SK-N-SH (cell line): Measurements from ENCODE around the gene FHOD3. TPM values are rescaled to one million over a fixed set of nuclear protein-coding genes. Genes with fewer than 3 reads are reported as not detected.
A peak's percentile ranks its signal among the peaks of the same experiment; 100 is the strongest.

ENCODE experiments used
- CTCF ChIA-PET: fragments of 300-600, 350-600 bp; formaldehyde crosslinking; extraction: SDS; loops from one replicate; lab custom pipeline; 2021; lab: Yijun Ruan, JAX
- POLR2A ChIA-PET: fragments of 350-600 bp; sonication (Branson Sonifier 250); formaldehyde crosslinking; extraction: SDS; loops from one replicate; lab custom pipeline; 2020; ENCODE audit warnings: antibody characterized with exemption, inconsistent platforms; lab: Yijun Ruan, JAX
- DNase-seq: peaks from one replicate; pipeline ENCODE4 v3.0.0; 2012
- H2AFZ ChIP-seq: fragments of 200-600 bp; sonication (generic); 2 replicates; pipeline ENCODE4 v1.8.1; 2016; ENCODE audit warnings: antibody characterized with exemption, mild to moderate bottlenecking, low read depth
- H3F3A ChIP-seq: fragments of 200-600 bp; sonication (generic); replicated peaks from 2 replicates; pipeline ENCODE3; 2016; ENCODE audit warnings: antibody characterized with exemption, mild to moderate bottlenecking; ENCODE audit not compliant: insufficient read depth
- H3K27ac ChIP-seq, 2 experiments: fragments of 200-500 bp in 1 of 2; fragments of 200-600 bp in 1 of 2; sonication (Bioruptor generic) in 1 of 2; sonication (generic), shearing (Covaris generic) in 1 of 2; 2 replicates each; pipeline versions ENCODE4 v1.5.1 to v1.6.1; 2014 to 2016; ENCODE audit warnings: low read depth in 2 of 2, inconsistent platforms in 1 of 2, low read length in 1 of 2, mild to moderate bottlenecking in 1 of 2, mixed read lengths in 1 of 2
- H3K27me3 ChIP-seq: fragments of 200-600 bp; sonication (generic), shearing (Covaris generic); 2 replicates; pipeline ENCODE4 v1.6.1; 2016; ENCODE audit warnings: mixed run types; ENCODE audit not compliant: insufficient read depth
- H3K36me3 ChIP-seq, 2 experiments: fragments of 200-500 bp in 1 of 2; fragments of 200-600 bp in 1 of 2; sonication (Bioruptor generic) in 1 of 2; sonication (generic) in 1 of 2; replicated peaks in 1 of 2; 2 replicates each; pipeline versions ENCODE3 to v1.5.1; 2014 to 2016; ENCODE audit warnings: low read length in 1 of 2, mild to moderate bottlenecking in 1 of 2; ENCODE audit not compliant: insufficient read depth in 2 of 2, control insufficient read depth in 1 of 2
- H3K4me1 ChIP-seq, 2 experiments: fragments of 200-500 bp in 1 of 2; fragments of 200-600 bp in 1 of 2; sonication (Bioruptor generic) in 1 of 2; sonication (generic), shearing (Covaris generic) in 1 of 2; 2 replicates each; pipeline versions ENCODE4 v1.5.1 to v1.6.1; 2014 to 2016; ENCODE audit warnings: low read depth in 1 of 2, low read length in 1 of 2, mixed run types in 1 of 2; ENCODE audit not compliant: insufficient read depth in 2 of 2, control insufficient read depth in 1 of 2
- H3K4me2 ChIP-seq: fragments of 200-600 bp; sonication (generic), shearing (Covaris generic); 2 replicates; pipeline ENCODE4 v1.6.1; 2017; ENCODE audit warnings: mixed run types
- H3K4me3 ChIP-seq, 2 experiments: fragments of 200-500 bp in 1 of 2; fragments of 200-600 bp in 1 of 2; sonication (Bioruptor generic) in 1 of 2; sonication (generic), shearing (Covaris generic) in 1 of 2; 2 replicates each; pipeline versions ENCODE4 v1.5.1 to v1.8.1; 2014 to 2016; ENCODE audit warnings: low read depth in 2 of 2, inconsistent platforms in 1 of 2, low read length in 1 of 2, mild to moderate bottlenecking in 1 of 2, mixed read lengths in 1 of 2, moderate library complexity in 1 of 2
- H3K79me2 ChIP-seq: fragments of 200-600 bp; sonication (generic); 2 replicates; pipeline ENCODE4 v1.8.1; 2017; ENCODE audit warnings: mild to moderate bottlenecking; ENCODE audit not compliant: insufficient read depth
- H3K9ac ChIP-seq: fragments of 200-600 bp; sonication (generic); 2 replicates; pipeline ENCODE4 v1.6.1; 2017; ENCODE audit warnings: mixed run types
- H3K9me2 ChIP-seq: fragments of 200-600 bp; sonication (generic); 2 replicates; pipeline ENCODE4 v1.6.1; 2017; ENCODE audit warnings: mixed run types
- H3K9me3 ChIP-seq: fragments of 200-600 bp; sonication (generic); 2 replicates; pipeline ENCODE4 v1.6.1; 2017; ENCODE audit warnings: mixed run types, mild to moderate bottlenecking, moderate library complexity
- H4K20me1 ChIP-seq: fragments of 200-600 bp; sonication (generic); 2 replicates; pipeline ENCODE4 v1.6.1; 2017; ENCODE audit warnings: mild to moderate bottlenecking, mixed run types; ENCODE audit not compliant: insufficient read depth
- CHD2 ChIP-seq: fragments of 150-350 bp; IDR thresholded peaks from 2 replicates; pipeline ENCODE4 v1.6.1; 2018; ENCODE audit warnings: low read length; ENCODE audit not compliant: partially characterized antibody
- ELF1 ChIP-seq: IDR thresholded peaks from 2 replicates; pipeline ENCODE4 v1.4.0; 2012
- EP300 ChIP-seq, 2 experiments: IDR thresholded peaks; 2 replicates each; pipeline versions ENCODE4 v1.4.0 to v1.6.1; 2012; ENCODE audit warnings: borderline replicate concordance in 1 of 2, low read depth in 1 of 2, low read length in 1 of 2
- EZH2phosphoT487 ChIP-seq: fragments of 200-600 bp; sonication (generic); IDR thresholded peaks from 2 replicates; pipeline ENCODE4 v1.6.1; 2017; ENCODE audit warnings: low read depth, mixed run types, mild to moderate bottlenecking, antibody characterized with exemption, moderate library complexity, borderline replicate concordance
- FOXJ3 ChIP-seq: sonication (generic); formaldehyde crosslinking; IDR thresholded peaks from 2 replicates; pipeline ENCODE4 v1.5.1; 2020; ENCODE audit warnings: mild to moderate bottlenecking, missing genetic modification reagents
- FOXM1 ChIP-seq: IDR thresholded peaks from 2 replicates; pipeline ENCODE4 v1.4.0; 2012; ENCODE audit warnings: low read depth, mild to moderate bottlenecking
- JUND ChIP-seq: IDR thresholded peaks from 2 replicates; pipeline ENCODE4 v1.4.0; 2012
- MAX ChIP-seq: IDR thresholded peaks from 2 replicates; pipeline ENCODE4 v1.4.0; 2012; ENCODE audit warnings: low read depth
- MXI1 ChIP-seq: IDR thresholded peaks from 2 replicates; pipeline ENCODE4 v1.6.1; 2012; ENCODE audit warnings: mild to moderate bottlenecking, low read depth, low read length, improper control_type of control experiment
- NFIC ChIP-seq: IDR thresholded peaks from 2 replicates; pipeline ENCODE4 v1.4.0; 2012; ENCODE audit warnings: borderline replicate concordance
- NRF1 ChIP-seq: IDR thresholded peaks from 2 replicates; pipeline ENCODE4 v1.6.1; 2012; ENCODE audit warnings: low read depth, mild to moderate bottlenecking, low read length
- POLR2AphosphoS5 ChIP-seq: IDR thresholded peaks from 2 replicates; pipeline ENCODE4 v1.6.1; 2012; ENCODE audit warnings: low read depth, low read length
- RCOR1 ChIP-seq: fragments of 150-350 bp; IDR thresholded peaks from 2 replicates; pipeline ENCODE4 v1.6.1; 2017; ENCODE audit warnings: antibody characterized with exemption, low read length
- REST ChIP-seq: IDR thresholded peaks from 2 replicates; pipeline ENCODE4 v1.6.1; 2012; ENCODE audit warnings: mild to moderate bottlenecking, low read depth, low read length, moderate library complexity
- TAF1 ChIP-seq: IDR thresholded peaks from 2 replicates; pipeline ENCODE4 v1.6.1; 2012; ENCODE audit warnings: low read depth, mild to moderate bottlenecking, low read length, moderate library complexity, borderline replicate concordance
- USF2 ChIP-seq: fragments of 150-350 bp; IDR thresholded peaks from 2 replicates; pipeline ENCODE4 v1.6.1; 2017; ENCODE audit warnings: antibody characterized with exemption, low read length, low read depth, borderline replicate concordance
- WGBS: methylation state at CpG from one replicate; pipeline ENCODE4 v1.1.6; 2017; ENCODE audit warnings: low lambda C conversion rate; 5-methylcytosine and 5-hydroxymethylcytosine counted together
- polyA plus RNA-seq, 3 experiments: library from polyadenylated mRNA; depleted of rRNA; stranded (reverse); fragments of >200 nt; gene quantifications; 2 replicates each; pipeline ENCODE4 v1.2.3, GENCODE V29; 2012

Gene FHOD3
- polyA plus RNA-seq, 1 of the 3 experiments (the other 2 are of a cell fraction): 10.9 TPM

GRCh38 chr18:36392979-36393287, 95.4 kb downstream of the FHOD3 start:
- H3K79me2 ChIP-seq: no peaks in the 10 kb centered on the region
- peaks cover 0 to 55% of the 10 kb centered on the region in 2 experiments; a peak in 2 of 4 replicates for H3K4me1 ChIP-seq
- H3K4me2 ChIP-seq: no peak overlapping the region
- H2AFZ ChIP-seq: no peak overlapping the region
- peak overlapping the region in 1 of 2 experiments; percentile 95; a peak in 2 of 4 replicates for H3K27ac ChIP-seq
- no peak overlapping the region for H3K4me3 ChIP-seq
- H3K9me2 ChIP-seq: no peaks in the 10 kb centered on the region
- TF ChIP-seq MXI1 (no peak), EP300 (IDR thresholded peaks at IDR 0.05; ENCODE audit: borderline replicate concordance in 1 of 2, low read depth in 1 of 2, low read length in 1 of 2) (no peak), REST (no peak), FOXM1 (no peak), FOXJ3 (no peak), EZH2phosphoT487 (no peak), RCOR1 (no peak), JUND (no peak), TAF1 (no peak), NRF1 (no peak), POLR2AphosphoS5 (no peak), MAX (no peak), ELF1 (no peak), USF2 (no peak), NFIC (no peak), CHD2 (no peak)
- no peaks in the 10 kb centered on the region for H3K27me3 ChIP-seq
- POLR2A ChIA-PET: interaction anchor here (1.4 kb wide), 1 partner anchor 15 kb away, joined by 6 read pairs; no protein-coding TSS in a partner anchor
- DNase-seq: no peak
- no peaks in the 10 kb centered on the region for H4K20me1 ChIP-seq
- no peak overlapping the region for H3K9ac ChIP-seq
- no peaks in the 10 kb centered on the region for H3F3A ChIP-seq
- CTCF ChIA-PET: interaction anchor here (0.8 to 1.9 kb wide), 6 partner anchors 11 to 180 kb away, joined by 3 to 4 read pairs (median 4); no protein-coding TSS in a partner anchor
- peaks cover 3% of the 10 kb centered on the region; the same call in 1 of the 2 replicates for H3K9me3 ChIP-seq
- no peaks in the 10 kb centered on the region for H3K36me3 ChIP-seq
- whole genome bisulfite sequencing: 43% methylated on average over 3 of the region's 3 CpGs
